ENCODE data around the gene NKG7.
"Not testable (repeated sequence)": the region's sequence is repeated elsewhere in the genome, so short reads cannot be mapped to it uniquely, and the experiment has no call there.

NKG7 gene

GRCh38 chr19:51372649-51373504, at the start of gene NKG7:
TSS of gene NKG7 (minus strand) at chr19:51372654. CDS start at chr19:51372535, 119 bp downstream.
- DNase-seq (ENCODE audit: low read depth in 2 of 2), result peak; percentile 42 to 58

GRCh38 chr19:51422053-51422448, 49.6 kb upstream of the NKG7 start:
- peak; percentile 85 to 91 for DNase-seq (ENCODE audit: low read depth in 2 of 2)

GRCh38 chr19:51421229-51422052, 49.0 kb upstream of the NKG7 start:
- DNase-seq (ENCODE audit: low read depth in 2 of 2), result no peak

GRCh38 chr19:51420511-51420910, 48.1 kb upstream of the NKG7 start:
- DNase-seq (ENCODE audit: low read depth in 2 of 2), result not testable (repeated sequence)

GRCh38 chr19:51418707-51419106, 46.3 kb upstream of the NKG7 start:
- DNase-seq (ENCODE audit: low read depth in 2 of 2), result no peak

GRCh38 chr19:51417810-51418157, 45.3 kb upstream of the NKG7 start:
- no peak for DNase-seq (ENCODE audit: low read depth in 2 of 2)

- DNase-seq (ENCODE audit: low read depth in 2 of 2), result no peak
Measured at GRCh38 chr19:51417107-51417809, 44.8 kb upstream of the NKG7 start, which contains the start of gene SIGLEC10. TSS of gene SIGLEC10 (minus strand) at chr19:51417642. CDS start at chr19:51417581, 61 bp downstream.

- DNase-seq (ENCODE audit: low read depth in 2 of 2), result not testable (repeated sequence)
Measured at GRCh38 chr19:51416422-51416821, 44.0 kb upstream of the NKG7 start.

- DNase-seq (ENCODE audit: low read depth in 2 of 2), result no peak
Measured at GRCh38 chr19:51415187-51415586, 42.7 kb upstream of the NKG7 start.

- no peak for DNase-seq (ENCODE audit: low read depth in 2 of 2)
Measured at GRCh38 chr19:51410950-51411748, 38.7 kb upstream of the NKG7 start.

GRCh38 chr19:51407511-51408131, 35.2 kb upstream of the NKG7 start:
- no peak for DNase-seq (ENCODE audit: low read depth in 2 of 2)

GRCh38 chr19:51402117-51402516, 29.7 kb upstream of the NKG7 start:
- DNase-seq (ENCODE audit: low read depth in 2 of 2), result no peak

GRCh38 chr19:51399936-51400335, 27.5 kb upstream of the NKG7 start:
- not testable (repeated sequence) for DNase-seq (ENCODE audit: low read depth in 2 of 2)

GRCh38 chr19:51399231-51399630, 26.8 kb upstream of the NKG7 start:
- no peak for DNase-seq (ENCODE audit: low read depth in 2 of 2)

GRCh38 chr19:51398096-51398704, 25.7 kb upstream of the NKG7 start:
- DNase-seq (ENCODE audit: low read depth in 2 of 2), result no peak

GRCh38 chr19:51397453-51397852, 25.0 kb upstream of the NKG7 start:
- not testable (repeated sequence) for DNase-seq (ENCODE audit: low read depth in 2 of 2)

- no peak for DNase-seq (ENCODE audit: low read depth in 2 of 2)
Measured at GRCh38 chr19:51396175-51396574, 23.7 kb upstream of the NKG7 start.

GRCh38 chr19:51394050-51394836, 21.8 kb upstream of the NKG7 start:
- peak; percentile 74 to 76 for DNase-seq (ENCODE audit: low read depth in 2 of 2)

GRCh38 chr19:51392701-51393100, 20.2 kb upstream of the NKG7 start:
- no peak for DNase-seq (ENCODE audit: low read depth in 2 of 2)
